AG04450 (cell line): Measurements from ENCODE around the gene CAMSAP1. TPM values are rescaled to one million over a fixed set of nuclear protein-coding genes. Genes with fewer than 3 reads are reported as not detected.

Source experiments
- CTCF ChIA-PET: fragments of 300-600, 350-600 bp; formaldehyde crosslinking; extraction: SDS; loops from one replicate; lab custom pipeline; 2022; ENCODE audit warnings: antibody characterized with exemption, inconsistent platforms; lab: Charles Lee
- POLR2A ChIA-PET: fragments of 350-600 bp; formaldehyde crosslinking; extraction: SDS; loops from one replicate; lab custom pipeline; 2021; ENCODE audit warnings: antibody characterized with exemption, inconsistent platforms; lab: Yijun Ruan, JAX
- DNase-seq: peaks from one replicate; pipeline ENCODE4 v3.0.0-alpha.2; 2011; ENCODE audit warnings: low read depth, low spot score
- H3K27ac ChIP-seq: one replicate; pipeline ENCODE4 v1.5.1; 2012; ENCODE audit warnings: low read depth, low read length, control low read depth
- H3K27me3 ChIP-seq: one replicate; pipeline ENCODE4 v1.6.0; 2012; ENCODE audit warnings: low read length; ENCODE audit not compliant: control insufficient read depth, insufficient read depth
- H3K4me3 ChIP-seq: 2 replicates; pipeline ENCODE4 v1.5.1; 2011; ENCODE audit warnings: mild to moderate bottlenecking, low read depth, low read length, control low read depth
- H3K9me3 ChIP-seq: 2 replicates; pipeline ENCODE4 v1.5.1; 2012; ENCODE audit warnings: low read length; ENCODE audit not compliant: control insufficient read depth, insufficient read depth
- CTCF ChIP-seq: IDR thresholded peaks from 2 replicates; pipeline ENCODE4 v1.5.1; 2011; ENCODE audit warnings: low read depth, low read length, control low read depth, inconsistent platforms
- polyA plus RNA-seq: library from polyadenylated mRNA; depleted of rRNA; stranded (reverse); fragments of >200 nt; gene quantifications from 2 replicates; pipeline ENCODE4 v1.2.3, GENCODE V29; 2011

Gene CAMSAP1
- polyA plus RNA-seq, 1 experiment = 7.8 TPM

GRCh38 chr9:135827301-135827700, 80.0 kb downstream of the CAMSAP1 start:
- no peak overlapping the region for H3K4me3 ChIP-seq
- no peak for TF ChIP-seq CTCF
- H3K9me3 ChIP-seq = peaks cover 17% of the 10 kb centered on the region
- ChIA-PET CTCF (no interaction called here), POLR2A (no interaction called here)
- DNase-seq = no peak
- H3K27me3 ChIP-seq = no peaks in the 10 kb centered on the region
- H3K27ac ChIP-seq = no peak overlapping the region

DNA sequence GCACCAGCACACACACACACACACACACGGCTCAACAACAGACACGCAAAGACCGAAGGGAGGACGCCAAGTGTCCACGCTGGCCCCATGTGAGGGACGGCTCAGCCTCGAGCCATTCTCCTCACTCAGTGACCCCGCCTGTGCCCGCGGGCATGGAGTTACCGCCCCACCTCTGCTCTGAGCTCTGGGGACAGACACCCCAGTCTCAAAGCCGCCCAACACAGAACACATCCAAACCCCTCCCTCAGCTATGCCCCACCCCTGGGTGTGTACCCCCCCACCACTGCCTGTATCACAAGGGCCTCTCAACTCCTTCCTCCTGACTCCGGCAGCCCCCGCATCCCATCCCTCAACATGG, 81.2 kb downstream of the CAMSAP1 start:
- H3K27ac ChIP-seq = no peak overlapping the region
- ChIA-PET CTCF (interaction anchor here (1.4 kb wide), 1 partner anchor 28 kb away, joined by 3 read pairs; no protein-coding TSS in a partner anchor), POLR2A (no interaction called here)

GRCh38 chr9:135825435-135826187, 81.7 kb downstream of the CAMSAP1 start:
- no peak for TF ChIP-seq CTCF
- DNase-seq = no peak
- CTCF ChIA-PET = interaction anchor here (1.4 kb wide), 1 partner anchor 28 kb away, joined by 3 read pairs; no protein-coding TSS in a partner anchor
- no peak overlapping the region for H3K4me3 ChIP-seq
- peaks cover 17% of the 10 kb centered on the region for H3K9me3 ChIP-seq
- POLR2A ChIA-PET = no interaction called here
- H3K27me3 ChIP-seq = no peaks in the 10 kb centered on the region
- H3K27ac ChIP-seq = no peak overlapping the region

More for the DNA sequence above, 81.2 kb downstream of the CAMSAP1 start:
- DNase-seq = no peak
- TF ChIP-seq CTCF = no peak
- H3K9me3 ChIP-seq = peaks cover 17% of the 10 kb centered on the region
- H3K4me3 ChIP-seq = no peak overlapping the region
- H3K27me3 ChIP-seq = no peaks in the 10 kb centered on the region

DNA sequence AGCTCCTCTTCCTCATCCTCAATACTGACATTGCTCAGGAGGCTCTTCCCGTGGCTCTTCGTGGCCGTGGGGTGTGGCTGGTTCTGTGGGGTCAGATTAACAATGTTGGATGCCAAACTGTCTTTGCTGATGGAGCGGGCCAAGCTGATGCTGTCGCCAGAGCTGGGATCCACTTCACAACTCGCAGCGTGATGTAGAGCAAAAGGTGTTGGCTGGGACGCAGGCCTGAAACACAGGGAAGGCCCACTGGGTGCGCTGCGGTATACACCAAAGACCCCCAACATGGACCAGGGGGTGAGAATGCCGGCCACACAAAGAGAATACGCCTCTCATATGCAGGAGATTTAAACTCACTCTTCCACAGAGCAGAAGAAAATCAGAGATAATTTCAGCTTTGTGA, 84.3 kb downstream of the CAMSAP1 start:
- Histone ChIP-seq H3K9me3 (peaks cover 9% of the 10 kb centered on the region), H3K27me3 (no peaks in the 10 kb centered on the region), H3K27ac (no peak overlapping the region), H3K4me3 (no peak overlapping the region)
- ChIA-PET CTCF (no interaction called here), POLR2A (no interaction called here)
- no peak for TF ChIP-seq CTCF
- no peak for DNase-seq

GRCh38 chr9:135822374-135822755, 85.0 kb downstream of the CAMSAP1 start:
- ChIA-PET POLR2A (no interaction called here), CTCF (no interaction called here)
- H3K27ac ChIP-seq = no peak overlapping the region
- H3K4me3 ChIP-seq = no peak overlapping the region
- no peak for TF ChIP-seq CTCF
- DNase-seq = no peak
- H3K9me3 ChIP-seq = peaks cover 5% of the 10 kb centered on the region; the same call in 1 of the 2 replicates
- no peaks in the 10 kb centered on the region for H3K27me3 ChIP-seq
